T-helper 1 cell treated with Interleukin-12 subunit alpha and Interleukin-12 subunit beta and Interleukin-4 antibody, amounts not matched to agents 30 ng/mL and 1 ng/mL, for 36 hours (primary cell): ENCODE measurements around the gene CDC42EP5. TPM values are rescaled to one million over a fixed set of nuclear protein-coding genes. Genes with fewer than 3 reads are reported as not detected.
"Not testable (repeated sequence)": the region's sequence is repeated elsewhere in the genome, so short reads cannot be mapped to it uniquely, and the experiment has no call there.

Experiments used
- intact Hi-C: fragments of 100-400 bp; cut with micrococcal nuclease; formaldehyde crosslinking; loops from one replicate; pipeline ENCODE4 v1.15.1; 2024
- total RNA-seq: library from RNA; stranded (reverse); gene quantifications from 2 replicates; pipeline ENCODE4 v1.2.3, GENCODE V29; 2022

The CDC42EP5 gene
- total RNA-seq = not detected in 2 replicates

- intact Hi-C loops = no loop called here
Observed at GRCh38 chr19:54473071-54473891, at the start of gene CDC42EP5. Gene CDC42EP5 (minus strand): TSS chr19:54473296. CDS start chr19:54465547, 7,749 bp downstream.

- intact Hi-C loops = no loop called here
Observed at GRCh38 chr19:54521860-54522513, 48.9 kb upstream of the CDC42EP5 start.

- intact Hi-C loops = no loop called here
Observed at GRCh38 chr19:54521022-54521859, 48.1 kb upstream of the CDC42EP5 start.

- intact Hi-C loops = loop anchor here (2.0 to 5.0 kb wide), 3 partner anchors 14 to 37 kb away; no protein-coding TSS in a partner anchor
Observed at GRCh38 chr19:54518844-54519243, 45.7 kb upstream of the CDC42EP5 start.

GRCh38 chr19:54517483-54517882 is 44.4 kb upstream of the CDC42EP5 start:
- intact Hi-C loops = loop anchor here (5.0 kb wide), 2 partner anchors 35 kb away; no protein-coding TSS in a partner anchor

GRCh38 chr19:54515156-54515555 is 42.1 kb upstream of the CDC42EP5 start:
- intact Hi-C loops = loop anchor here (5.0 kb wide), 2 partner anchors 33 to 37 kb away; no protein-coding TSS in a partner anchor

GRCh38 chr19:54509200-54509940 is 36.3 kb upstream of the CDC42EP5 start:
- intact Hi-C loops = not testable (repeated sequence)

- intact Hi-C loops = not testable (repeated sequence)
Observed at GRCh38 chr19:54508487-54508886, 35.4 kb upstream of the CDC42EP5 start.

- intact Hi-C loops = no loop called here
Observed at GRCh38 chr19:54507824-54508223, 34.7 kb upstream of the CDC42EP5 start.

- intact Hi-C loops = not testable (repeated sequence)
Observed at GRCh38 chr19:54507038-54507717, 34.1 kb upstream of the CDC42EP5 start.

GRCh38 chr19:54506079-54506478 is 33.0 kb upstream of the CDC42EP5 start:
- intact Hi-C loops = no loop called here

GRCh38 chr19:54505542-54505941 is 32.4 kb upstream of the CDC42EP5 start:
- intact Hi-C loops = not testable (repeated sequence)

GRCh38 chr19:54502518-54503048 is 29.5 kb upstream of the CDC42EP5 start, which contains the start of gene LAIR2:
Gene LAIR2 (plus strand): TSS chr19:54502831. CDS start chr19:54502919, 88 bp downstream.
- intact Hi-C loops = no loop called here

GRCh38 chr19:54498451-54498772 is 25.3 kb upstream of the CDC42EP5 start:
- intact Hi-C loops = not testable (repeated sequence)

GRCh38 chr19:54497747-54498450 is 24.8 kb upstream of the CDC42EP5 start:
- intact Hi-C loops = not testable (repeated sequence)

- intact Hi-C loops = not testable (repeated sequence)
Observed at GRCh38 chr19:54495284-54495683, 22.2 kb upstream of the CDC42EP5 start.

GRCh38 chr19:54493967-54494585 is 21.0 kb upstream of the CDC42EP5 start:
- intact Hi-C loops = no loop called here

GRCh38 chr19:54493056-54493455 is 20.0 kb upstream of the CDC42EP5 start:
- intact Hi-C loops = not testable (repeated sequence)

- intact Hi-C loops = no loop called here
Observed at GRCh38 chr19:54492568-54492967, 19.5 kb upstream of the CDC42EP5 start.
